Spleen (tissue), 11 donors: ENCODE measurements around the gene PCDHB4. TPM values are rescaled to one million over a fixed set of nuclear protein-coding genes. Genes with fewer than 3 reads are reported as not detected.
A peak's percentile ranks its signal among the peaks of the same experiment; 100 is the strongest.
"Not testable (repeated sequence)": the region's sequence is repeated elsewhere in the genome, so short reads cannot be mapped to it uniquely, and the experiment has no call there.

Experiments
- DNase-seq: peaks from one replicate; pipeline ENCODE4 v3.0.0-alpha.2; 2020
- H3K27ac ChIP-seq, 8 donors: fragments of 200-600 bp; sonication (generic) in 7 of 8; 1 replicate in 4 of 8; 2 replicates in 4 of 8; pipeline versions ENCODE4 v1.5.0 to v1.8.0; 2016 to 2021; ENCODE audit warnings: inconsistent platforms in 4 of 8, mild to moderate bottlenecking in 4 of 8, moderate library complexity in 1 of 8
- H3K27me3 ChIP-seq, 7 donors: fragments of 200-600 bp; sonication (generic) in 6 of 7; replicated peaks in 1 of 7; 1 replicate in 4 of 7; 2 replicates in 3 of 7; pipeline versions ENCODE4 v1.5.0 to v1.8.0; 2016 to 2021; ENCODE audit warnings: inconsistent platforms in 3 of 7, mild to moderate bottlenecking in 1 of 7
- H3K36me3 ChIP-seq, 6 donors: fragments of 200-600 bp; sonication (generic) in 5 of 6; 1 replicate in 4 of 6; 2 replicates in 2 of 6; pipeline versions ENCODE4 v1.5.0 to v1.8.0; 2016 to 2021; ENCODE audit warnings: inconsistent platforms in 2 of 6
- H3K4me1 ChIP-seq, 6 donors: fragments of 200-600 bp; sonication (generic) in 5 of 6; 1 replicate in 3 of 6; 2 replicates in 3 of 6; pipeline versions ENCODE4 v1.5.0 to v1.8.0; 2016 to 2021; ENCODE audit warnings: inconsistent platforms in 3 of 6
- H3K4me3 ChIP-seq, 8 donors: fragments of 200-600 bp; sonication (generic) in 7 of 8; 1 replicate in 4 of 8; 2 replicates in 4 of 8; pipeline versions ENCODE4 v1.5.0 to v1.8.0; 2016 to 2021; ENCODE audit warnings: inconsistent platforms in 4 of 8, mild to moderate bottlenecking in 4 of 8, moderate library complexity in 2 of 8
- H3K9me3 ChIP-seq, 8 donors: fragments of 200-600 bp; sonication (generic) in 7 of 8; 1 replicate in 4 of 8; 2 replicates in 4 of 8; pipeline versions ENCODE4 v1.5.0 to v1.8.0; 2016 to 2021; ENCODE audit warnings: inconsistent platforms in 4 of 8
- POLR2A ChIP-seq, 3 donors: fragments of 450-650 bp; IDR thresholded peaks; one replicate each; pipeline ENCODE4 v1.5.1; 2017; ENCODE audit warnings: antibody characterized with exemption in 3 of 3, mild to moderate bottlenecking in 1 of 3
- POLR2AphosphoS5 ChIP-seq, 3 donors: sonication (generic); formaldehyde crosslinking; IDR thresholded peaks; one replicate each; pipeline ENCODE4 v1.5.1; 2017; ENCODE audit warnings: antibody characterized with exemption in 3 of 3
- WGBS, 5 donors: extraction: QIAGEN DNeasy Blood & Tissue Kit in 3 of 5; methylation state at CpG; one replicate each; pipeline versions ENCODE4 v1.1.5 to v1.1.7; 2013 to 2018; 5-methylcytosine and 5-hydroxymethylcytosine counted together
- intact Hi-C: fragments of 100-400 bp; cut with DNase I; formaldehyde crosslinking; loops from one replicate; pipeline ENCODE4 v1.15.0; 2023; ENCODE audit warnings: low total_unique reads
- polyA plus RNA-seq, 3 donors: library from polyadenylated mRNA; stranded (reverse); fragments of 200-250 nt; gene quantifications; one replicate each; pipeline ENCODE4 v1.2.1, GENCODE V29; 2013
- total RNA-seq, 7 donors: library from RNA; depleted of rRNA in 3 of 7; stranded (reverse); fragments of >200 nt in 3 of 7; fragmentation: NEBNext Ultra II Directional in 4 of 7; extraction: Animal tissue kit (Norgen Biotek cat#: 25700) in 4 of 7; gene quantifications; one replicate each; pipeline versions ENCODE4 v1.1.0 to v1.2.1, GENCODE V29; 2016 to 2021
- TF ChIP-seq, protein P1 (sequence below), 11 experiments: fragments of 200-600 bp in 7 of 11; fragments of 450-650 bp in 4 of 11; sonication (generic) in 4 of 11; IDR thresholded peaks in 8 of 11; conservative IDR thresholded peaks in 3 of 11; 1 replicate in 7 of 11; 2 replicates in 4 of 11; pipeline versions ENCODE4 v1.4.0 to v1.8.0; 2016 to 2021; ENCODE audit warnings: antibody characterized with exemption in 11 of 11, inconsistent platforms in 4 of 11, mild to moderate bottlenecking in 1 of 11
- donor health status: healthy with polysubstance abuse.
- donor health status: DM: no; HTN: no; CAD: no; lungs with moderate emphysema.
- donor health status: DM: no; HTN: no; CAD: no.
- donor health status: Bipolar disorder and iron deficiency.
- donor health status: healthy.
- donor health status: DM: no; HTN: no; CAD: no.
- donor health status: DM: yes; HTN: yes; CAD: no.

PCDHB4 gene
- total and polyA plus RNA-seq, 10 donors, result 0.09 to 2.6 (median 1.2) TPM

DNA sequence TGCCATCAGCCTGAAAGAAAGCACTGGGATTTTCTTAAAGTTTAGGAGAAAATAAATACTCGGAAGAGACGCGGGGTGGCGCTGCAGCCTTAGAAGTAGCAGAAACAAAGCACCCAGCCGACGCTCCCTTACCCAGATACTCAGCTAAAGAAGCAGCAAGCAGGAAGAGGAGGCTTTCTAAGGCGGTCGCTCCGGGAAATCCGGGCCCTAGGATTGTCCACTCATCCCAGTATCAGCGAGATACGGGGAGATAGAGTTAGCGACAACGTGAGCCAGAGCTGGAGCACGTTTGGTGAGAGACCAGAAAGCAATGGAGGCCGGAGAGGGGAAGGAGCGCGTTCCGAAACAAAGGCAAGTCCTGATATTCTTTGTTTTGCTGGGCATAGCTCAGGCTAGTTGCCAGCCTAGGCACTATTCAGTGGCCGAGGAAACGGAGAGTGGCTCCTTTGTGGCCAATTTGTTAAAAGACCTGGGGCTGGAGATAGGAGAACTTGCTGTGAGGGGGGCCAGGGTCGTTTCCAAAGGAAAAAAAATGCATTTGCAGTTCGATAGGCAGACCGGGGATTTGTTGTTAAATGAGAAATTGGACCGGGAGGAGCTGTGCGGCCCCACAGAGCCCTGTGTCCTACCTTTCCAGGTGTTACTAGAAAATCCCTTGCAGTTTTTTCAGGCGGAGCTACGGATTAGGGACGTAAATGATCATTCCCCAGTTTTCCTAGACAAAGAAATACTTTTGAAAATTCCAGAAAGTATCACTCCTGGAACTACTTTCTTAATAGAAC is 26.9 kb upstream of the PCDHB4 start, which contains the start of gene PCDHB2:
Gene PCDHB2, plus strand, starts transcription at position 135 of the 782 bp plus-strand sequence. Its CDS starts 176 bp downstream, at position 311.
- WGBS, 5 donors, result 16 to 27% (median 21%) methylated on average over 29 of the region's 29 CpGs

GRCh38 chr5:141095263-141095641 is 26.4 kb upstream of the PCDHB4 start:
- DNase-seq, result no peak
- Histone ChIP-seq H3K36me3 (no peaks in the 10 kb centered on the region), H3K4me3 (peak overlapping the region in 1 of 8 donors; percentile 38), H3K4me1 (no peaks in the 10 kb centered on the region), H3K27me3 (peaks cover 0 to 76% (median 0%) of the 10 kb centered on the region in 7 donors), H3K27ac (no peak overlapping the region), H3K9me3 (peaks cover 3 to 87% (median 41%) of the 10 kb centered on the region in 8 donors)
- TF ChIP-seq POLR2AphosphoS5 (IDR thresholded peaks at IDR 0.05) (no peak), POLR2A (IDR thresholded peaks at IDR 0.05) (no peak)
- TF ChIP-seq, protein P1, sequence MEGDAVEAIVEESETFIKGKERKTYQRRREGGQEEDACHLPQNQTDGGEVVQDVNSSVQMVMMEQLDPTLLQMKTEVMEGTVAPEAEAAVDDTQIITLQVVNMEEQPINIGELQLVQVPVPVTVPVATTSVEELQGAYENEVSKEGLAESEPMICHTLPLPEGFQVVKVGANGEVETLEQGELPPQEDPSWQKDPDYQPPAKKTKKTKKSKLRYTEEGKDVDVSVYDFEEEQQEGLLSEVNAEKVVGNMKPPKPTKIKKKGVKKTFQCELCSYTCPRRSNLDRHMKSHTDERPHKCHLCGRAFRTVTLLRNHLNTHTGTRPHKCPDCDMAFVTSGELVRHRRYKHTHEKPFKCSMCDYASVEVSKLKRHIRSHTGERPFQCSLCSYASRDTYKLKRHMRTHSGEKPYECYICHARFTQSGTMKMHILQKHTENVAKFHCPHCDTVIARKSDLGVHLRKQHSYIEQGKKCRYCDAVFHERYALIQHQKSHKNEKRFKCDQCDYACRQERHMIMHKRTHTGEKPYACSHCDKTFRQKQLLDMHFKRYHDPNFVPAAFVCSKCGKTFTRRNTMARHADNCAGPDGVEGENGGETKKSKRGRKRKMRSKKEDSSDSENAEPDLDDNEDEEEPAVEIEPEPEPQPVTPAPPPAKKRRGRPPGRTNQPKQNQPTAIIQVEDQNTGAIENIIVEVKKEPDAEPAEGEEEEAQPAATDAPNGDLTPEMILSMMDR (IDR thresholded peaks at IDR 0.05 in 8 of 11, conservative IDR thresholded peaks at IDR 0.05 in 3 of 11), result no peak
- intact Hi-C loops, result no loop called here
- 40 to 50% (median 48%) methylated on average over 12 of the region's 12 CpGs for WGBS, 5 donors

More for the DNA sequence above, 26.9 kb upstream of the PCDHB4 start, which contains the start of gene PCDHB2:
- Histone ChIP-seq H3K27me3 (peaks cover 0 to 76% (median 0%) of the 10 kb centered on the region in 7 donors), H3K4me3 (peak within 1 kb of the TSS in 2 of 8 donors; percentile 7 to 38), H3K36me3 (no peaks in the 10 kb centered on the region), H3K27ac (no peak within 1 kb of the TSS), H3K4me1 (no peaks in the 10 kb centered on the region), H3K9me3 (peaks cover 3 to 87% (median 42%) of the 10 kb centered on the region in 8 donors)
- intact Hi-C loops, result no loop called here
- no peak for DNase-seq
- TF ChIP-seq POLR2AphosphoS5 (IDR thresholded peaks at IDR 0.05) (no peak), POLR2A (IDR thresholded peaks at IDR 0.05) (no peak)
- TF ChIP-seq, protein P1 (IDR thresholded peaks at IDR 0.05 in 8 of 11, conservative IDR thresholded peaks at IDR 0.05 in 3 of 11), result no peak

DNA sequence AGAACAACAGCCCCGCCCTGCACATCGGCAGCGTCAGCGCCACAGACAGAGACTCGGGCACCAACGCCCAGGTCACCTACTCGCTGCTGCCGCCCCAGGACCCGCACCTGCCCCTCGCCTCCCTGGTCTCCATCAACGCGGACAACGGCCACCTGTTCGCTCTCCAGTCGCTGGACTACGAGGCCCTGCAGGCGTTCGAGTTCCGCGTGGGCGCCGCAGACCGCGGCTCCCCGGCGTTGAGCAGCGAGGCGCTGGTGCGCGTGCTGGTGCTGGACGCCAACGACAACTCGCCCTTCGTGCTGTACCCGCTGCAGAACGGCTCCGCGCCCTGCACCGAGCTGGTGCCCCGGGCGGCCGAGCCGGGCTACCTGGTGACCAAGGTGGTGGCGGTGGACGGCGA is 25.4 kb upstream of the PCDHB4 start:
- intact Hi-C loops, result not testable (repeated sequence)

GRCh38 chr5:141096586-141096985 is 25.0 kb upstream of the PCDHB4 start:
- H3K4me3 ChIP-seq, DNase-seq, intact Hi-C loops, H3K4me1 ChIP-seq, H3K27ac ChIP-seq, H3K36me3 ChIP-seq: not testable (repeated sequence)
- H3K9me3 ChIP-seq, result peaks cover 3 to 88% (median 52%) of the 10 kb centered on the region in 8 donors
- 20 to 42% (median 37%) methylated on average over 23 to 36 of the region's 38 CpGs; no CpG with 5 or more reads in 2 of the 5 donors for WGBS, 5 donors
- peaks cover 0 to 88% (median 0%) of the 10 kb centered on the region in 7 donors for H3K27me3 ChIP-seq

More for the DNA sequence above, 25.4 kb upstream of the PCDHB4 start:
- H3K4me1 ChIP-seq, DNase-seq, H3K4me3 ChIP-seq, H3K36me3 ChIP-seq, H3K27ac ChIP-seq: not testable (repeated sequence)
- Histone ChIP-seq H3K27me3 (peaks cover 0 to 84% (median 0%) of the 10 kb centered on the region in 7 donors), H3K9me3 (peaks cover 3 to 87% (median 50%) of the 10 kb centered on the region in 8 donors)
- 36 to 51% (median 44%) methylated on average over 23 to 33 of the region's 46 CpGs; no CpG with 5 or more reads in 1 of the 5 donors for WGBS, 5 donors

DNA sequence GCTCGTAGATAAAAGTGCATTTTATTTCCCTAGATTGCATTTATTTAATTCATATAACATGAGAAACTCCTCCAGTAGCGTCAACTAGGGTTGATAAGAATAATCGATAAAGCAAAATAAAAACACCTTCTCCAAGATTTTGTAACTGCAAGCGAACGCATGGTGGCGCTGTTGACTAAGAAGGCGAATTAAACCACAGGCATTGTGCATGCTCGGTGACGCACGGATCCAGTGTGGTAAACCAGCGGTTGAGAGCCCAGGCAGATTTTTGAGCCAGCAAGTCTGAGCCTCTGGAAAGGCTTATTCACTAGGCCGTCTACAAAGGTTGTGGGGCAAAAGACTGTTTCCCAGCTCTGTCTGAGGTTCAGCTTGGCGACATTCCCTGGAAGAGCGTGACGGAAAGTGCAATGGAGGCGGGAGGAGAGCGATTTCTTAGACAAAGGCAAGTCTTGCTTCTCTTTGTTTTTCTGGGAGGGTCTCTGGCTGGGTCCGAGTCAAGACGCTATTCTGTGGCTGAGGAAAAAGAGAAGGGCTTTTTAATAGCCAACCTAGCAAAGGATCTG is 21.3 kb upstream of the PCDHB4 start, which contains the start of gene PCDHB3:
Gene PCDHB3, plus strand, starts transcription at position 231 of the 563 bp plus-strand sequence. Its CDS starts 177 bp downstream, at position 408.
- no peaks in the 10 kb centered on the region for H3K4me1 ChIP-seq
- no peak within 1 kb of the TSS for H3K27ac ChIP-seq
- TF ChIP-seq, protein P1 (IDR thresholded peaks at IDR 0.05 in 8 of 11, conservative IDR thresholded peaks at IDR 0.05 in 3 of 11), result peak in 4 of 11 experiments; percentile 8 to 19 (median 13)
- TF ChIP-seq POLR2A (IDR thresholded peaks at IDR 0.05) (no peak), POLR2AphosphoS5 (IDR thresholded peaks at IDR 0.05) (no peak)
- H3K36me3 ChIP-seq, result no peaks in the 10 kb centered on the region
- H3K9me3 ChIP-seq, result peaks cover 0 to 77% (median 32%) of the 10 kb centered on the region in 8 donors
- H3K4me3 ChIP-seq, result peak within 1 kb of the TSS in 3 of 8 donors; percentile 1 to 30 (median 29)
- intact Hi-C loops, result no loop called here
- 18 to 23% (median 22%) methylated on average over 19 of the region's 19 CpGs for WGBS, 5 donors
- H3K27me3 ChIP-seq, result peaks cover 0 to 72% (median 0%) of the 10 kb centered on the region in 7 donors
- DNase-seq, result no peak
